Glomerular endothelial cell (primary cell): ENCODE measurements around the gene PABPN1L. TPM values are rescaled to one million over a fixed set of nuclear protein-coding genes. Genes with fewer than 3 reads are reported as not detected.
"Not testable (repeated sequence)": the region's sequence is repeated elsewhere in the genome, so short reads cannot be mapped to it uniquely, and the experiment has no call there.

Experiments
- DNase-seq: peaks from one replicate; pipeline ENCODE4 v3.0.0-alpha.2; 2011; ENCODE audit warnings: low read depth, low spot score; ENCODE audit errors: extremely low read depth
- total RNA-seq: library from RNA; depleted of rRNA; stranded (reverse); fragments of >200 nt; gene quantifications from 2 replicates; pipeline ENCODE4 v1.2.3, GENCODE V29; 2015

The PABPN1L gene
- total RNA-seq, 1 donor from 2014 or later: not detected

DNA sequence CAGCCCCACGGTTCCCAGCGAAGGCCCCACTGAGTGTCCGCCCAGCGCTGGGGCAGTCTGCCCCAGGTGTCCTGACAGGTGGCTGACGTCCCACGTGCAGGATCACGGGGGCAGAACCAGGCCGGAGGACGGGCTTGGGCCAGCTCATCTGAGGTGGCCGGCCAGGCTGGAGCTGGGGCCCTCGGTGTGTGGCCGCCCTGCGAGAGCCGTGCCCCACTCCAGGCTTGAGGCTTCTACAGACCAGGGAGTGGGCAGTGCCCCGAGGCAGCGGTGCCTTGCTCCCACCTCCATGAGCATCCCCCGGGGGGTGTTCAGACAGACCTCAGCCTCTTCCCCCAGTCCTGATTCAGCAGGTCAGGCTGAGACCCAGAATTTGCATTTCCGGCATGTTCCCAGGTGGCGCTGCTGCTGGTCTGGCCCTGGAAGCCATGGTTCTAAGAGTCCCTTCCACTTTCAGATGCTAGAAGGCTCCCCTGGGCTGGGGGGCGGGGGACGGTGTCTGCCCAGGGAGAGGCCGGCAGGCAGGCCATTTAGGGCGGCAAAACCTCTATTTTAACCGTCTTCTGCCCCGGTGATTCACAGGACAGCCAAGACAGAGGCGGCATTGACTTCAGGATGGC lies 35.4 kb upstream of the PABPN1L start:
- no peak for DNase-seq

DNA sequence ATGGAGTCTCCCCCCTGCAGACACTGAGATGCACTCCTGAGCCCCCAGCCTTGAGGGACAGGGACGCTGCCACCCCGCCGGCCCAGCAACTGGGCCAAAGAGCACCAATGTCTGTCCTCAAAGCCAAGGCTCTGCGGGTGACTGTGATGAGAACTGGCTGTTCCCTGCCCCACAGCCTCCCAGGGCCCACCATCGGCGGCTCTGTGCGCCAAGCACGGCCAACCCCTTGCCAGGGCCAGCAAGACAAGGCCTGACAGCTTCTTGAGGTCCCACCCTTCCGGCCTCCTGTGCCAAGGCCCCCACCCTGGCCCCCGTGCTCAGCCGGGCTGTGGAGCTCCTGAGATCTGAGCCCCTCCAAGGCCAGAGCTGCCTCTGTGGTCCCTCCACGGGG lies 34.2 kb upstream of the PABPN1L start:
- no peak for DNase-seq

DNA sequence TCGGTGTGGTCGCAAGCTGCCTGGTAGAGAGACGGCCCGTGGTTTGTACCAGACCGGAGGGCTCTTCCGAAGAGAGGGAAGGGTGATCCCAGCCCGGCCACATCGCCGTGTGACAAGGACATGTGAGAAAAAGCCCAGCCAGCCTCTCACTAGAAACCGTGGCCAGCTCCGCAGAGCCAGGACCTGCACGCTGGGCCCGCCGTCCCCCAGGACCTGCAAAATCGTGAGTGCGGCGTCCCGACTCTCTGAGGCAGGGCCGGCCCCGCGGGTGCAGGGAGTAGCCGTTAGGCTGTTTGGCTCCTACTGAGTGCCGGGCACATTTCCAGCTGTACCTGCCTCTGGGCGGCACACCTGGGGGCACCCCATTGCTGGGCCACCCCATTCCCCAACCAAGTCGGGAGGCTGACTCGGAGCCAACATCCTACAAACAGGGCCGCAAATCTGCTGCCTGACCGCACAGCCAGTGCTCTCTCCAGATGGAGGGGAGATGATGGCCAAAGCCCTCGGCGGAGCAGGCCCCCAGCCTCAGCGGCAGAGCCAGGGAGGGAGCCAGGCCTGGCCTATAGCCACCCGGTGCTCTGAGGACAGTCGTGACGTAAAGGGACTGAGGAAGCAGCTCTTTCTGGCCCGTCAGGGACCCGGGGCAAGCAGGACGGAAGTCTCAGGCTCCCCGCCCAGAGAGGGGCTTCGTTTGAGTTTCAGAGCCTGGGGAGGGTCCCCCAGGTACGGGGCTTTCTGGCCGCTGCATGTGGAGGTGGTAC lies 33.6 kb upstream of the PABPN1L start:
- no peak for DNase-seq

DNA sequence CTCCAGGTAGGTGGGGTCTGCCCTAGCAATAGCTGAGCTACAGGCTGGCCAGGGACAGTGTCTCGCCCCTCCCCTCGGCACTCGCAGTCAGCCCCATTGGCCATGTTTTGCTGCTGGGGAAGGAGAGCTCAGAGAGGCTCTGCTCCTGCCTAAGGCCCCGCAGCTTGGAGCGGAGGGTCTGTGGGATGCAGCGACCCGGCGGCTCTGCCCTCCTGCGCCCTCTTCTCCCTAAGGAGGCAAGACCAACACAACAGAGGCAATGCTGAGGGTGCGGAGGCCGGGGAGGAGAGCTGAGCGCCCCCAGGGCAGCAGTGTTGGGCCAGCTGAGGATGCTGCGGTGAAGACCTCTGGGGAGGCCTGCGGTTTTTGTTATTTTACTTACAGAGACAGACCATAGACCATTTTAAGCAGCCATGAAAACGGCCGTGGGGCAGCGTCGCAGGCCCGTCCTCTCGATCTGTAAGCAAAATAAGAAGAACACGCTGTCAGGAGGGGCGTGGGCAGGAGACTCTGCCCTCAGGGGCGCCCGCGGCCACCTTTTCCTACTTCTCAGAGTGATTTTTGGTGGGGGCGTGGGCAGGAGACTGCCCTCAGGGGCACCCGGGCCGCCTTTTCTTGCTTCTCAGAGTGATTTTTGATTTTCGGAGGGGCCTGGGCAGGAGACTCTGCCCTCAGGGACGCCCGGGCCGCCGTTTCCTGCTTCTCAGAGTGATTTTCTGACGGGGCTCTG lies 31.4 kb upstream of the PABPN1L start:
- no peak for DNase-seq

DNA sequence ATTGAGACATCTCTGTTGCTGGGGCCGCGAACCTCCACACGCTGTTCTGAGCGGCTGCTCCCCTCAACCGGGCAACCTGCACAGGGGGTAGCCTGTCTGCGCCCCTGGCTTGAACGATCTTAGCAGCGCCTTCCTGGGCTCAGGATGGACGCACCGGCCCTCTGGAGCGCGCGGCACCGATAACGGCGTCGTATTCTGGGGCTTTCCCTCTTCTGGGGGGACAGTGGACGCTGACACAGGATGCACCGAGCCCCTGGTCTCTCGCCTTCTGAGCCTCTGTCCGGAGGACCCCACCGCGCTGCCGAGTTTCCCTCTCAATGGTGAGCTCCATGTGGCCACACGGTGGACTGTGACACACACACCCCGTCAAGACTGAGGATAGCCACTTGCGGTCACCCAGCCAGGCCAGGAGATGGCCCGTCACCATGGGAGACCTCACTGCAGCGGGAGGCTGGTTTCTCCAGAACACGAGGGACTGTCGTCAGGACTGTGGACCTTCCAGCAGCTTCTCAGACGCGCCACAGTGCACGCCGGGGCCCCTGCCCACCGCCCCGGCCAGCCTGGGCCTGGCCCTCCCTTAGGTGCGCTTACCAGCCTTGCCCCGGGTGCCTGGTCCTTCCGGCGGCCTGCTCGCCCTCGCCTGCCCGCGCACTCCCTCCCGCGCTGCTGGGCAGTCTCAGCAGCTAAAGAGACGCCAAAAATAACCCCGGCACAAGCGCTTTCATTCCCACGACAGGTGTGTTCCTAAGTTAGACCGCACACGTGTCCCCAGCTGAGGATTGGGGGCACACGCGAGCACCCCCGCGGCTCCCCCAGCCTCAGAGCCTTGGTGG lies 30.0 kb upstream of the PABPN1L start:
- no peak for DNase-seq

DNA sequence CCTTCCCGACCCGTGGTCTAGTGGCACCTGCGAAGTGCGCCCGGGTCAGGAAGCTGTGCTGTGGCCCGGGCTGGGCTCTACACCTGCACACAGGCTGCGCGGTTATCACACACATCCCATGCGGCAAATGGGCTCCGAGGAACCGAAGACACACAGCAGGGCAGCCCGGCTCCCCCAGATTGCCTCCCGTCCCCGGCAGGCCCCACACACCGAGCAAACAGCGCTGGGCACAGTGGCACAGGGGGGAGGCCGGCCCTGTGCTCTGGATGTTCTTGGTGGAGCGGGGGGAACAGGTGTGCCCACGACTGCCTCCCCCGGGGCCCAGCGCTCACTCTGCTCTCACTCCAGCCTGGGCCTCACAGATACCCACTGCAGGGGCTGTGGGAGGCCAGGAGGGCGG lies 28.9 kb upstream of the PABPN1L start:
- DNase-seq: no peak

DNA sequence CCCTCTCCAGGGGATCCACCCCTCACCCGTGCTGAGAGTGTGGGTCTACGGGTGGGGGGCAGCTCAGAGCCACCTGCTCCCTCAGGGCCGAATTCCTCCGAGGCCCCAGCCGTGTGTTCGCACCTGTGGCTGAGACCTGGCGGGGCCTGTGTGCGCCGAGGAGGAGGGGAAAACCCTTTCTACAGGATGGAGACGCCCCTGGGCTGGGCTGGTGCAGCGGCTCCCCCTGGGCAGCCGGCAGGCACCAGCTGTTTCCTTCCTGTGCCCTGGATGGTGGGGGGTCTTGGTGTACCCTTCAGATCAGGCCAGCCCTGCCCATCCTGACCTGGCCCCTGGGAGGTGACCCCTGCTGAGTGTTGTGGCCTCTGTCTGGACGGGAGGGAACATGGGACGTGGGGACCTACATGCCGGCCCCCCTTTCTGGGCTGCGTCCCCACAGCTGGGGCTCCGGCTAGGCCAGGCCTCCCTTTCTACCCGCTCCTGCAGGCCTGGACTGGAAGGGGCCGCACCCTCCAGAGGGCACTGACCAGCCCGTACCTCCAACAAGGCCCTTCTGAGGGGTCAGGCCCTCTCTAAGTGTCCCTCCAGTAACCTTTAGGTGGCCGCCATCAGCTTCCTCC lies 28.3 kb upstream of the PABPN1L start:
- no peak for DNase-seq

DNA sequence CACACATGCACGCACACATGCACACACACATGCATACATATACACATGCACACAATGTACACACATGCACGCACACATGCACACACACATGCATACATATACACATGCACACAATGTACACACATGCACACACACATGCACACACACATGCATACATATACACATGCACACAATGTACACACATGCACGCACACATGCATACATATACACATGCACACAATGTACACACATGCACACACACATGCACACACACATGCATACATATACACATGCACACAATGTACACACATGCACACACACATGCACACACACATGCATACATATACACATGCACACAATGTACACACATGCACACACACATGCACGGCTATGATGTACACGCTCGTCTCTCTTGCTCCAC lies 27.8 kb upstream of the PABPN1L start:
- not testable (repeated sequence) for DNase-seq

DNA sequence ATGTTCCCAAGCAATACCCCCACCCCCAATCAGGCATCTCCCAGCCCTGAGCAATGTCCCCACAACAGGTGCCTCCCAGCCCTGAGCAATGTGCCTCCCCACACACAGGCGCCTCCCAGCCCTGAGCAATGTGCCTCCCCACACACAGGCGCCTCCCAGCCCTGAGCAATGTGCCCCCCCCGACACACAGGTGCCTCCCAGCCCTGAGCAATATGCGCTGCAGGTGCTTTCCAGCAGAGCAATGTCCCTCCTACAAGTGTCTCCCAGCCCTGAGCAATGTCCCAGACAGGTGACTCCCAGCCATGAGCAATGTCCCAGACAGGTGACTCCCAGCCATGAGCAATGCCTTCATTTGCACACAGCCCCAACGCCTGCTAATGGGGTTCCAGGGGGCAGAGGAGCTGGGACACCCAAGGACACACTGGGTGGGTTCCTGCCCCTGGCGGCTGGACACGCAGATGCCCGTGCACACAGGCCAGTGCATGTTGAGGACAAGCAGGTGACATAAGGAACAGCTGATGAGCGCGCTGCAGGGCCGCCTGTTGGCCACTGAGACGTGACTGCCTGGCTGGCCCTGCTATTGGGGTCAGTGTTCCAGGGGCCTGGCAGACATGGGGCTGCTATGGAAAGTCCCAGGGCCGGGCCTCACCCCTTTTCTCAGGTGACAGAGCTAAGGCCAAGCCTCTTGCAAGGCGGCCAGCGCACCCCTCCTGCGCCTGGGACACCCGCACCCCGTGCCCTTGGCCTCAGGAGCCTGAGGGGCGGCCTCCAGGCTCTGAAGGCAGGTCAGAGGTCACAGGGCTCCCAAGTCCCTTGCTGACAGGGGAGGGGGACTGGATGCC lies 26.9 kb upstream of the PABPN1L start:
- no peak for DNase-seq

DNA sequence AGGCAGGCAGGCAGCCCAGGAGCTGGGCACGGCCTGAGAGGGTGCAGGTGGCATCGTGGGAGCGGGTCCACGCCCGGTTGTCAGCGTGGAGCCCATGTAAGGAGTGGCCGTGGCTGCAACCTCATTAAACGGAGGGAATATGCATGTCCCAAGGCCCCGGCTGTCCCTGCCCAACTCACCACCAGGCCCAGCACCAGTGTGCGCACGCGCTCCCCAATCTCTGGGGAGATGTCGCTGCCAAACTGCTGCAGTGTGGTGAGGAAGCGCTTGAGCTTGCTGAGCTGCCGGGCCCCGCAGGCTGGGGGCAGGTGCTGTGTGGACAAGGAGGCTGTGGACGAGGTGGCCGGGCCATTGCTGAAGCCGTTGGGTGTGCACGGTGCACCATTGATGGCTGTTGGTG lies 25.6 kb upstream of the PABPN1L start:
- no peak for DNase-seq

DNA sequence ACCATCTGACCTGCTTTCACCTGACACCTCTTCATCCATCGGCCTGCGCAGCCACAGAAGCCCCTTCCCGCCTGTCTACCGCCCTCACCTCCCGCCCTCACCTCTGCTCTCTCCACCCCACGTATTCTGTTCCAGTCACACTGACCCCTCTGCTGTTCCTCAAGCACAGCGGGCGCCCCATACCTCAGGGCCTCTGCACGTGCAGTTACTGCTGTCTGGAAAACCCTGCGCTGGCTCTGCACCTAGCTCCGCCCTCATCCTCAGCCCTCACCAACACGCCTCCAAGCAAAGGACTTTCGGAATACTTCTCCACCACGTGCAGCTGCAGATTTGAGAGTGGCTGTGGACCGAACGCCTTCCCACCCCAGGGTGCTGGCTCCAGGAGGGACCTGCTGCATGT lies 24.6 kb upstream of the PABPN1L start:
- no peak for DNase-seq

DNA sequence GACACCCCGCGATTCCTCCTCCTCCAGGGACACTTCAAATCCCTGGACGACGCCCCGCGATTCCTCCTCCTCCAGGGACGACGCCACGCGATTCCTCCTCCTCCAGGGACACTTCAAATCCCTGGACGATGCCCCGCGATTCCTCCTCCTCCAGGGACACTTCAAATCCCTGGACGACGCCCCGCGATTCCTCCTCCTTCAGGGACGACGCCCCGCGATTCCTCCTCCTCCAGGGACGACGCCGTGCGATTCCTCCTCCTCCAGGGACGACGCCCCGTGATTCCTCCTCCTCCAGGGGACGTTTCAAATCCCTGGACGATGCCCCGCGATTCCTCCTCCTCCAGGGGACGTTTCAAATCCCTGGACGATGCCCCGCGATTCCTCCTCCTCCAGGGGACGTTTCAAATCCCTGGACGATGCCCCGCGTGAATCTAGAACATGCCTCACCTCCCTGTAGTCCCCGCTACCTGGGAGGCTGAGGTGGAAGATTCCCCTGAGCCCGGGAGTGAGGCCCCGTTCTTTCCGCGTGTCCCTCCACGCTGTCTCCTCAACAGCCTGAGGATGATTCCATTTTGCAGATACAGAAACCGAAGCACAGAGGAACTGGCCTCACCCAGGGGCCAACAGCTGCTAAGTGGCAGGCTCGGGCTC lies 23.4 kb upstream of the PABPN1L start:
- not testable (repeated sequence) for DNase-seq

DNA sequence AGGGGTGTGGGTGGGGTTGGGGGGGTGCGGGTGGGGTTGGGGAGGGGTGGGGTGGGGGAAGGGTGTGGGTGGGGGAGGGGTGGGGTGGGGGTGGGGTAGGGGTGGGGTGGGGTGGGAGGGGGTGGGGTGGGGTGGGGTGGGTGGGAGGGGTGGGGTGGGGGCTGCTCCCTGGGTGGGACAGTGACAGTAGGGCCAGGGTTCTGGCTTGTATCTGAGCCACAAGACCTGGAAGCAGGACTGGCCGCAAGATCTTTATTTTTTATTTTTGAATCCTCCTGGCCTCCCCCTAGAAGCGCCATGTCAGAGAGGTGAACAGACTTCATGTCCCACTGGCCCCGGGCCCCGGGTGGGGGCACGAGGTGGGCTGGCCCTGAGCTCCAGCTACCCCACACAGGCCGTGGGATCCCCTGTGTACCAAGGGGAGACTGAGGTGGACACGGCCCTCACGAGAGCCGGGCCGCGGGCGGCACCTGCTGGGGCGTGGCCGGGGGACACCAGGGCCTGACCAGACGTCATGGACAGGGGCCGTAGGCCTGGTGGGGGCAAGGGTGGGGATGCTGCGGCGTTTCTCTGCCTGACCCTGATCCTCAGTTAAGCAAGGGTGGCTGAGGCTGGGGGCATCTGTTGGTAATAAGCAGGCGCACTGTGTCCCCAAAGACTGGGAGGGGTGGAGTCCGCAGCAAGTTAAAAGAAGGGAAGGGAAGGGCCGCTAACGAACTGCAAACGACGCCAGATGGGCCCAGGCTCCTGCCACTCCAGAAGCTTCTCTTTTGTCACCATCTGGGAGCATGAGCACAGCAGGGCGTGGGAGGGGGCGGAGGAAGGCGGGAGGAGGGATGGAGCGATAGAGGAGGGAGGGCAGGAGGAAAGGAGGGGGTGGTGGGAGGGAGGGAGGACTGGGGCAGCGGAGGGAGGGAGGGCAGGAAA lies 22.3 kb upstream of the PABPN1L start:
- no peak for DNase-seq

DNA sequence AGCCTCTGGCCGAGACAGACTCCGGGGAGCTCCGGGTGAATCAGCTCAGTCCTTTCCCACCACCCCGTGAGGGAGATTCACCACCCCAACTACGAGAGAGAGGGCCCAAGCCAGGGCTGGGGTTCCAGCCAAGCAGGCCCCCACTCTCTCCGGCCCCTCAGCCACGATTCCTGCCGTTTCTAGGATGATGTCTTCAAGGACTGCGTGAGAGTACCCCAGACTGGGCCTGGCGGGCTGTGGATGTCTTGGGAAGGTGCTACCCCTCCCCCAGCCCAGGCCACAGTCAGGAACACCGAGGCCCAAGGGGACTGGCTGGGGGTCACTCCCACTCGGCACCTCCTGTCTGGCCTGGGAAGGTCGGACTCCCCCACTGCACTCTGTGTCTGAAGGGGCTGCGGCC lies 21.6 kb upstream of the PABPN1L start:
- no peak for DNase-seq

DNA sequence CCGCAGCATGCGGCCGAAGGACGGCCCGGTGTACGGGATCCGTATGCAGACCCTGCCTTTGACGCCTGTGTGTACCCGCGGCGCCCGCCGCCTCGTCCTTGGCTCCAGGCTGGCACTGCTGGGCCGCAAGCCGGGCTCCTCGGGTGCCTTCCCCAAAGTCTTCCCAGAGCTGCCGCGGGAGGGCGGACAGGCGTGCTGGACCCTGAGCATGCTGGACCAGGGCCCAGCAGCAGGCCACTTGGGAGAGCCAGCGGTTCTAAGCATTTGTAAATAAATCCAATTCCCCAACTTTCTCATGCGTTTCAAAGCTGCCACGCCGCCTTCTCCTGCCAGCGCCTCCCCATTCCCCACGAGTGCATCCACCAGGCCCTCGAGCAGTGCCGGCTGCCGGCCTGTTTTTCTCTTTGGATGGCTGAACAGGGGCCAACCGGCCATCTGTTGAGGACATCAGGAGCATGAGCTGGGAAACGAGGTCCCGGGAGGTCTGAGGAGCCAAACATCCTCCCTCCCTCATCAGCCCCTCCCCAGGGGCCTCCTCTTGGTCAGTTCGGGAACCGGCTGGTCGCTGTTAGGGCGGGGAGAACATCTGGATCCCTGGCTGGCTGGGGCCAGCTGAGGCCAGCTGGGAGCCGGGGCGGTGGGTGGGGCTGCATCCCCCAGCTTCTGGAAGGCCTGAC lies 20.5 kb upstream of the PABPN1L start:
- no peak for DNase-seq

DNA sequence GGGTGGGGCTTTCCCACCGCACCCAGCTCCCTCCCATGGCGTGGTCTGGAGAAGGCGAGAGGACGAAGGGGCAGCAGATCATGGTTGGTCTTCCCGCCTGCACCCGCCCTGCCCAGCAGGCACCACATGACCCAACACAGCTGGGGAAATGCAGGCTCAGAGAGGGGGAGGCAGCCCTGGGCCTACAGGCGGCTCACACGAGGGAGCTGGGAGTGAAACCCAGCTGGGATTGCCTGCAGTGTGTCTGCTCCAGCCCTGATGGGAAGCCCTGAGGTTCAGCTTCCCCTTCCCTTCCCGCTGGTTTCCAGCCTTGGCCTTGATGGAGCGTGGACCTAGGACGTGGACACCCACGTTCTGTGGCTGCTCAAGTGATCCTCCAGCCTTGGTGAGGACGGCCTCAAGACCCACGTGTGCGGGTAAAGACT lies 20.0 kb upstream of the PABPN1L start:
- DNase-seq: no peak

DNA sequence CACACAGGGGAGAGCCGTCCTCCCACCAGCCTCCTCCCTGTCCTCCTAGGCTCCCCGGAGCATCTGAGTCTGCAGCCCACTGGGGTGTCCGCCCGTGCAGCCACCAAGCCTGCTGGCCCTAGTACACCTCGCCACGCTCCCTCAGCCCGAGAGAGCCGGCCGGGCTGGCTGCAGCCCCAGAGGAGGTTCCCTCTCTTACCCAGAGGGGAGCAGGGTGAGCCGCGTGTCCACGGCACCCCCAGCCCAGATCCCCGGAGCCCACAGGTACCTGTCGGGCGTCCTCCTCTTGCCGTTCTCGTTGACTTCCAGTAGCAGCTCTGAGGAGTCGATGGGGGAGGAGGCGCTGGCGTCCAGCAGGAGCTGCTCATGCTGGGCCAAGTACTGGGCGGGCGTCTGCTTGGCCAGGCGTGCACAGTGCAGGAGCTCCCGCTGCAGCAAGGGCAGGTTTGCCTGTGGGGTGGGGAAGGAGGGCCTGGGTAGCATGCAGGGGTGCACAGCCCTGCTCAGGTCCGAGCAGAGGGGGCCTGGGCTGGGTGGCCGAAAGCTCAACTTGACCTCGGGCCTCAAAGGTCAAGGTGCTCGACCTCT lies 19.3 kb upstream of the PABPN1L start:
- DNase-seq: no peak
